Measurements from ENCODE around the gene DENND6B. TPM values are rescaled to one million over a fixed set of nuclear protein-coding genes. Genes with fewer than 3 reads are reported as not detected.

Gene DENND6B
- total RNA-seq, 1 donor from 2014 or later, result 2.7 TPM

- Histone ChIP-seq H3K27ac (no peak overlapping the region), H3K9me3 (no peaks in the 10 kb centered on the region), H3K36me3 (no peaks in the 10 kb centered on the region), H3K4me1 (no peaks in the 10 kb centered on the region), H3K4me3 (no peak overlapping the region), H3K27me3 (no peaks in the 10 kb centered on the region)
- no peak for DNase-seq (ENCODE audit: extremely low spot score in 2 of 2)
- TF ChIP-seq POLR2AphosphoS5 (IDR thresholded peaks at IDR 0.05; ENCODE audit: insufficient read depth in 1 of 2, low read depth in 1 of 2), result no peak
- no peak for TF ChIP-seq CTCF (IDR thresholded peaks at IDR 0.05)
- intact Hi-C loops (cut with DNase I), result no loop called here
These were observed 11.3 kb downstream of the DENND6B start for GRCh38 chr22:50315289-50316113.

DNA sequence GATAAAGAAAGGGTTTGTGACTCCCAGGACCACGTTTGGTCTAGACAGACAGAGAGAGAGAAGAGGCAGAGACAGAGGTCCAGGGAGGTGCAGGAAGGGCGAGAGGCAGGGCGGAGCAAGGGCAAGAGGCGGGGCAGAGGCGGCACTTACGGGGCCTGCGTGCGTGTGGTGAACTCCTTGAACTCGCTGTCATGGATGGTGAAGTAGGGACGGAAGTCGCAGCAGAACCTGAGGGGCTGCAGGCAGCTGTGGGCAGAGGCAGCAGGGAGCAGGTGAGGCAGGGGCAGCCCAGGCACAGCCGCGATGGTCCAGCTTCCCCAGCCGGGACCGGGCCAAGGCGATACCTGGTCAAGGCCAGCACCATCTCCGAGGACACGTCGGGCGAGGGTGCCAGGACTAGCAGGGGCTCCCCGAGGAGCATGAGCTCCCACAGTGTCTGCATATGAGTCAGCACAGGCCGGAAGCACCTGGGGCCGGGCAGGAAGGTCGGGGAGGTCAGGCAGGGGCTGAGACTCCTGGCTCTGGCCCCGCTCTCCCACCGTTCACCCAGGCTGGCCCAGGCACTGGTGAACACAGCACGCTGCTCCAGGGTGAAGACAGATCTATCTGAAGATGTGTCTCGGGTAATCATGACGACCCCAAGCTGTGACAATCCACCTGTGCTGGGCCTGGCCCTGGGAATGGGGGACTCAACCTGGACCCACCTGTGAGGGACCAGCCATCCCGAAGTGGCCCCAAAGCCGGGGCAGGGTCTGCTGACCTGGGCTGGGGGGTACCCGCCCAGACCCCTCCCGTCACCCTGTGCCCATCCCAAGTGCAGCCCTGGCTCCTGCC lies 12.1 kb downstream of the DENND6B start:
- TF ChIP-seq POLR2AphosphoS5 (IDR thresholded peaks at IDR 0.05; ENCODE audit: insufficient read depth in 1 of 2, low read depth in 1 of 2) (peak in 1 of 2 donors; percentile 25), CTCF (IDR thresholded peaks at IDR 0.05) (no peak)
- Histone ChIP-seq H3K27me3 (no peaks in the 10 kb centered on the region), H3K4me3 (peak overlapping the region; percentile 8 to 21), H3K4me1 (no peaks in the 10 kb centered on the region), H3K27ac (no peak overlapping the region), H3K36me3 (no peaks in the 10 kb centered on the region), H3K9me3 (no peaks in the 10 kb centered on the region)
- intact Hi-C loops (cut with DNase I), result no loop called here
- no peak for DNase-seq (ENCODE audit: extremely low spot score in 2 of 2)

GRCh38 chr22:50314081-50314454 lies 12.7 kb downstream of the DENND6B start:
- intact Hi-C loops (cut with DNase I), result no loop called here
- peaks cover 4% of the 10 kb centered on the region for H3K4me1 ChIP-seq
- no peak for DNase-seq (ENCODE audit: extremely low spot score in 2 of 2)
- no peaks in the 10 kb centered on the region for H3K9me3 ChIP-seq
- no peaks in the 10 kb centered on the region for H3K27me3 ChIP-seq
- no peak overlapping the region for H3K4me3 ChIP-seq
- H3K36me3 ChIP-seq, result no peaks in the 10 kb centered on the region
- H3K27ac ChIP-seq, result no peak overlapping the region
- no peak for TF ChIP-seq POLR2A (IDR thresholded peaks at IDR 0.05)
- TF ChIP-seq CTCF (IDR thresholded peaks at IDR 0.05), result no peak
- TF ChIP-seq POLR2AphosphoS5 (IDR thresholded peaks at IDR 0.05; ENCODE audit: insufficient read depth in 1 of 2, low read depth in 1 of 2), result no peak

GRCh38 chr22:50313600-50313999 lies 13.2 kb downstream of the DENND6B start:
- H3K9me3 ChIP-seq, result no peaks in the 10 kb centered on the region
- intact Hi-C loops (cut with DNase I), result no loop called here
- H3K4me1 ChIP-seq, result peaks cover 9% of the 10 kb centered on the region
- no peak for TF ChIP-seq POLR2AphosphoS5 (IDR thresholded peaks at IDR 0.05; ENCODE audit: insufficient read depth in 1 of 2, low read depth in 1 of 2)
- TF ChIP-seq CTCF (IDR thresholded peaks at IDR 0.05), result no peak
- no peak for TF ChIP-seq POLR2A (IDR thresholded peaks at IDR 0.05)
- no peak overlapping the region for H3K27ac ChIP-seq
- DNase-seq (ENCODE audit: extremely low spot score in 2 of 2), result no peak
- H3K4me3 ChIP-seq, result no peak overlapping the region
- no peaks in the 10 kb centered on the region for H3K27me3 ChIP-seq
- no peaks in the 10 kb centered on the region for H3K36me3 ChIP-seq

GRCh38 chr22:50313021-50313420 lies 13.8 kb downstream of the DENND6B start:
- no peak for DNase-seq (ENCODE audit: extremely low spot score in 2 of 2)
- H3K27me3 ChIP-seq, result no peaks in the 10 kb centered on the region
- no peak overlapping the region for H3K27ac ChIP-seq
- TF ChIP-seq CTCF (IDR thresholded peaks at IDR 0.05) (no peak), POLR2A (IDR thresholded peaks at IDR 0.05) (no peak), POLR2AphosphoS5 (IDR thresholded peaks at IDR 0.05; ENCODE audit: insufficient read depth in 1 of 2, low read depth in 1 of 2) (no peak)
- intact Hi-C loops (cut with DNase I), result no loop called here
- peaks cover 15% of the 10 kb centered on the region for H3K4me1 ChIP-seq
- no peak overlapping the region for H3K4me3 ChIP-seq
- no peaks in the 10 kb centered on the region for H3K36me3 ChIP-seq
- H3K9me3 ChIP-seq, result no peaks in the 10 kb centered on the region

Data from vagina (tissue), 2 donors.